Measurements from ENCODE around the gene DOHH.

DNA sequence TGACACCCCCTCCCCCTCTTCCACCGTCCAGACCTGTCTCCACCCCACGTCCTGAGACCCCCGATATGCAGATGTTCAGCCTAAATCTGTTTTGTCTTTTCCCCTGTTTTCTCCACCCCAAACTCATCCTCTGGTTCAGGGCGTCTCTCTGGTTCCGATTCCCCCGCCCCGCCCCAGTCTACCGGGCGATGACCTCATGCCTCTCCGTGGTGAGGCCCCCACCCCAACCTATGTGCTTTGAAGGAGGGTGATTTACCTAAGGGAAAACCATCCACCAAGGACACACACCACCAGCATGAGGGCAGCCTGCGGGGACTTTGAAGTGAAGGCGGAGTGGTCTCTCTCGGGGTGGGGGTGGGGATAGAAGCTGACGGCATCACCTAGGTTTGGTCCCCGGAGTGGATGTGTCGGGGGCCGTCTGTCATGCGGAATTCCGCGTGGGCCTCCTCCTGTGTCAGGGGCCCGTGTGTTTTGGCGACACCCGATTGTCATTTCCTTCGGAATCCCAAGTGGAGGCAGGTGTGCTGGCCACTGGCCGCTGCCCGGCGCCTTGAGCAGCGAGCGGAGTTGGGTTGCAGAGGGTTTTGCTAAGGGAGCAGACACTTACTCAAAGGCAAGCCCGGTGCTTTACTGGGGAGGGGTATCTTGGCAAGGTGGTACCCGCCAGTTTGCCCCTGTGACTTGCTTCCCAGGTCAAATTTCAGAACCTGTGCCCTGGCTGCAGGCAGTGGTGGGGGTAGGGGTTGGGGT, 7.1 kb upstream of the DOHH start:
- TF ChIP-seq, protein P1, sequence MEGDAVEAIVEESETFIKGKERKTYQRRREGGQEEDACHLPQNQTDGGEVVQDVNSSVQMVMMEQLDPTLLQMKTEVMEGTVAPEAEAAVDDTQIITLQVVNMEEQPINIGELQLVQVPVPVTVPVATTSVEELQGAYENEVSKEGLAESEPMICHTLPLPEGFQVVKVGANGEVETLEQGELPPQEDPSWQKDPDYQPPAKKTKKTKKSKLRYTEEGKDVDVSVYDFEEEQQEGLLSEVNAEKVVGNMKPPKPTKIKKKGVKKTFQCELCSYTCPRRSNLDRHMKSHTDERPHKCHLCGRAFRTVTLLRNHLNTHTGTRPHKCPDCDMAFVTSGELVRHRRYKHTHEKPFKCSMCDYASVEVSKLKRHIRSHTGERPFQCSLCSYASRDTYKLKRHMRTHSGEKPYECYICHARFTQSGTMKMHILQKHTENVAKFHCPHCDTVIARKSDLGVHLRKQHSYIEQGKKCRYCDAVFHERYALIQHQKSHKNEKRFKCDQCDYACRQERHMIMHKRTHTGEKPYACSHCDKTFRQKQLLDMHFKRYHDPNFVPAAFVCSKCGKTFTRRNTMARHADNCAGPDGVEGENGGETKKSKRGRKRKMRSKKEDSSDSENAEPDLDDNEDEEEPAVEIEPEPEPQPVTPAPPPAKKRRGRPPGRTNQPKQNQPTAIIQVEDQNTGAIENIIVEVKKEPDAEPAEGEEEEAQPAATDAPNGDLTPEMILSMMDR (IDR thresholded peaks at IDR 0.05 in 4 of 5, conservative IDR thresholded peaks at IDR 0.05 in 1 of 5) = no peak
- no peak for TF ChIP-seq POLR2A (IDR thresholded peaks at IDR 0.05)

Measured in gastrocnemius medialis (tissue), 4 donors.